NCI-H128 (cell line): ENCODE results near the gene KRTAP12-4.
"Not testable (repeated sequence)": the region's sequence is repeated elsewhere in the genome, so short reads cannot be mapped to it uniquely, and the experiment has no call there.

Experiments used
- DNase-seq: peaks from one replicate; lab custom pipeline; 2025; ENCODE audit not compliant: unreplicated experiment; lab: John Stamatoyannopoulos, UW

The KRTAP12-4 gene

DNA sequence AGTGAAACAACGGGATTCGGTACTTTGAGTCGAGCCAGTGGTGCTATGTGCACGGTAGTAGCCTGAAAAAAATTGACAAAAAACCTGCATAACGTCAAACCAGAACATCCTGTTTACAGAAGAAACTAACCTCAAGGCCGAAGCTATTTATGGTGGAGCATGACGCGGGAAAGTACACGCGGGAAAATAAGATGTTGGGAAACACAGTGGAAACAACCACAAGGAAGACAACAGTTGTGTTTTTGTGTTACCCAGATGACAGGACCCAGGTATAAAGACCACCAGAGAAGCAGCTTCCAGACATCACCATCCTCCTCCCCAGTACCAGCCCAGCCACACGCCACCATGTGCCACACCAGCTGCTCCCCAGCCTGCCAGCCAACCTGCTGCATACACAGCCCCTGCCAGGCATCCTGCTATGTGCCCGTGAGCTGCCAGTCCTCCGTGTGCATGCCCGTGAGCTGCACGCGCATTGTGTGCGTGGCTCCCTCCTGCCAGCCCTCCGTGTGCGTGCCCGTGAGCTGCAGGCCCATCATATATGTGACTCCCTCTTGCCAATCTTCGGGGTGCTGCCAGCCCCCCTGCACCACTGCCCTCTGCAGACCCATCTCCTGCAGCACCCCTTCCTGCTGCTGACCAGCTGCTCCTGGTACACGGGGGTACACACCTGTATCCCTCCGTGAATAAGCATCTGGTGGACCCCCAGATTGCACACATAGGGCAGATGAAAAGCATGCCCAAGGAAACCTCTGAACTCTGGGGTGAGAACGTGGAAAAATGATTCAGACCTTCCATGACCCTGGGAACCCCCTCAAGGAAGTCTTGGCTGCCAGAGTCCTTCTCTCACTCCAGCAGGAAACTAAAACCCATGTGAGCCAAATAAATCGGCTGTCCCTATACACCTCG is 3.4 kb upstream of the KRTAP12-4 start, which contains the start of gene KRTAP12-3:
TSS of gene KRTAP12-3 (plus strand) at position 298 of the 906 bp plus-strand sequence. CDS start at position 346, 48 bp downstream.
- no peak for DNase-seq

GRCh38 chr21:44656868-44657267 is 2.4 kb upstream of the KRTAP12-4 start:
- DNase-seq: no peak

DNA sequence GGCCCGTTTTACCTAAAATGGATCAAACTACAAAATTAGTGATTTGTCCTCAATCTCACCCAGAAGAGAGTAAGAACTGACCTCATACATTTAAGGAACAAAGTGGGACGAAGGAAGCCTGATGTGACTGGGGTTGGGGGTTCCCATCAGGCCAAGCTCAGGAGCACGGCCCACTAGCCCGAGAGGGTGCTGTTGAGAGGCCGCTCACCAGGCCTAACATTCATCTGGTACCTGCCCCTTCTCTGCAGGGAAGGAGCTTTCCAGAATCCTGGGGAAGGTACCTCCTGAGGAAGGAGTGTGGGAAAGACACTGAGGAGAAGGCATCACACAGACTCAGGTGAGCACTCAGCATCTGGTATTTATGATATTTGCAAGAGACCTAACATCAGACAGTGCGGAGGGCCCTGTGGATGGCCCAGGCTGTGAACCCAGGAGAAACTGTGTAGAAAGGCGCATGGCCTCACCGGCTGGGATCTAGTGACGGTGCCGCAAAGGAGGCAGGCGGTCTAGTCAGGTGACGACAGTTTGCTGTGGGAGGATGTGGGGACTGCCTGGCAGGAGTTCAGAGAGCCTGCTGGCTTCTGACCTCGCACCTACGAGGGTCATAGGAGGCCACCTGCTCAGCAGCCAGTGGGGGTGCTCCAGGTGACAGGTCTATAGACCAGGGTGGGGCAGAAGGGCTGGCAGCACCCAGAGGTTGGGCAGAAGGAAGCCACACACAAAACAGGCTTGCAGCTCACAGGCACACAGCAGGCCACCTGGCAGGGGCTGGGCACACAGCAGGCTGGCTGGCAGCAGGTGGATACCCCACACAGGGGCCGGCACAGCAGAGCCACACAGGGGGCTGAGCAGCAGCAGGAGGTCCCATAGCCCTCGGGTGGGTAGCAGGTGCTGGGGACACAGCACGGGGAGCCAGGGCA is 543 bp downstream of the KRTAP12-4 start:
- DNase-seq: no peak

DNA sequence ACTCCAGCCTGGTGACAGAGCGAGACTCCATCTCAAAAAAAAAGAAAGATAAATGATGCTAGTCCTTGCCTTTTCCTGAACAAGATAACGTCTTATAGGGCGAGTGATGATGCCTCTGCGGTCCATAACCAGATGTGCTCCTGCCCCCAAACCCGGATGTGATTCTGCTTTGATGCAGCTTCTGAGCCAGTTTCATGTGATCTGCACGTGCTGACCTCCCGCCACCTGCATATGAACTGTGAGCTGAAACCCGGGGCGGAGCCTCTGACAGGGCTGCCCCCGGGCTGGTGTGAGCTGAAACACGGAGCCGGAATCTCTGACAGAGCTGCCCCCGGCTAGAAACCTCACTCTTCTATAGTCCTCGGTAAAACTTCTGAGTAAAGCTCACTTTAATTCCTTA is 1.3 kb downstream of the KRTAP12-4 start:
- DNase-seq: no peak

DNA sequence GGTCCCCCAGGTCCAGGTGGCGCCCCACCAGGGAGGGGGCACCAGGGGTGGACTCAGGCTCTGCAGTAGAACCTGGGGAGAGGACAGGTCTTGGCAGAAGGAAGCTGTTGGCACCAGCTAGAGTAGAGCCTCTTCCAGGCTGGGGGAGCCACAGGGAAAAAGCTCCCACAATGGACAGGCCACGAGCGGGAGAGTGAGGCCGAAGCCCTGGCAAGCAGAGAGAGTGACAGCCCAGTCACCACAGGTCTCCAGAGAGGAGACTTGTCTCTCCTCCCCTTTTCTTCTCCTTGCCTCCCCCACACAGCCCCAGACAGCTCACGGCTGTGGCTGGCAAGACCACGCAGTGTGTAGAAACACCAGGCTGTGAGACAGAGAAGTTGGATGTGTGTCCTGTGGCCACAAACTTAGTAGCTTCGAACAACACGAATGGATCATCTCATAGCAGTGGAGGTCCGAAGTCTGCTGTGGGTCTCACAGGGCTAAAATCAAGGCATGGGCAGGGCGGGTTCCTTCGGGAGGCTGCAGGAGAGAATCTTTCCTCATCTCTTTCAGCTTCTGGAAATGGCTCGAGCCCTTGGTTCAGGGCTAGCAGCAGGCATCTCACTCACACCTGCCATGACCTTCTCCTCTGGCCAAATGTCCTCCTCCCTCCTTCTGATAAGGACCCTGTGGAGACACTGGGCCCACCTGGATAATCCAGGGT is 3.3 kb downstream of the KRTAP12-4 start:
- no peak for DNase-seq

DNA sequence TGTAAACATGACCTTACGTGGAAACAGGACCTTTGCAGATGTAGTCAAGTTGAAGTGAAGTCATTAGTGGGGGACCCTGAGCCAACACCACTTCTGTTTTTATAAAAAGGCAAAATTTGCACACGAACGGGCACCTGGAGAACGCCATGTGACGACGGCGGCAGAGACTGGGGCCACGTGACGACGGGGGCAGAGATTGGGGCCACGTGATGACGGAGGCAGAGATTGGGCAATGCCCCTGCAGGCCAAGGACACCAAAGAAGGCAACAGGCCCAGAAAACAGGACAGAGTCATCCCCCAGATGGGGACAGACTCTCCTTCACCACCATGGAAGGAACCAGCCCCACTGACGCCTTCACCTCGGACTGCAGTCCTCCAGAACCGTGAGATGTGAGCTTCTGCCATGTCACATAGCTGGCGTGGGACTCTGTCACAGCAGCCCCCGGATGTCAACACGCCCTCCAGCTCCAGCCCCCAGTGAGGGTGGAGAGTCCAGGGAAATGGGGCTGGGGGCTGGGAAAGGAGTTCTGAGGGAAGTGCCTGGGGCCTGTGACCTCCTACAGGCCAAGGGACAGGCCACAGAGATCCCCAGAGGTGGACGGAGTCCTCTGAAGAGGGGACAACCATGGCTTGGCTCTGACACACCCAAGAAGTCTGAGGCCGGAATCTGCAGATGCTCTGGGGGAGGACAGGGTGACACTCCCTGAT is 4.0 kb downstream of the KRTAP12-4 start:
- no peak for DNase-seq

- no peak for DNase-seq
Observed at GRCh38 chr21:44649521-44650100, 4.8 kb downstream of the KRTAP12-4 start.

- no peak for DNase-seq
Observed at GRCh38 chr21:44648557-44649311, 5.7 kb downstream of the KRTAP12-4 start.

DNA sequence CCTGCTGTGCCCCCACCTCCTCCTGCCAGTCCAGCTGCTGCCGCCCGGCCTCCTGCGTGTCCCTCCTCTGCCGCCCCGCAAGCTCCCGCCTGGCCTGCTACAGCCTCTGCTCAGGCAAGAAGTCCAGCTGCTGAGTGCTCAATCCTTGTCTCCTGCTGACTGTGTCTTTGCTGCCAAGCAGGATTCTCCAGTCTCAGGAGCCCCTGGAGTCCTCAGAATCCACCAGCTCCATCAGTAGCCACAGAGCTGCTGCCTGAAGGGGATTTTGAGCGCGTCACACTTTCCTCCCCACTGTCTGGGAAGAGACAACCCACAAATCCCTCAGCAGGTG is 7.3 kb downstream of the KRTAP12-4 start:
- DNase-seq: no peak

GRCh38 chr21:44646366-44647221 is 7.9 kb downstream of the KRTAP12-4 start, which contains the start of gene KRTAP10-11:
KRTAP10-11 (plus strand) TSS chr21:44646414; CDS start chr21:44646459, 45 bp downstream.
- not testable (repeated sequence) for DNase-seq

GRCh38 chr21:44644878-44645277 is 9.6 kb downstream of the KRTAP12-4 start:
- DNase-seq: no peak

DNA sequence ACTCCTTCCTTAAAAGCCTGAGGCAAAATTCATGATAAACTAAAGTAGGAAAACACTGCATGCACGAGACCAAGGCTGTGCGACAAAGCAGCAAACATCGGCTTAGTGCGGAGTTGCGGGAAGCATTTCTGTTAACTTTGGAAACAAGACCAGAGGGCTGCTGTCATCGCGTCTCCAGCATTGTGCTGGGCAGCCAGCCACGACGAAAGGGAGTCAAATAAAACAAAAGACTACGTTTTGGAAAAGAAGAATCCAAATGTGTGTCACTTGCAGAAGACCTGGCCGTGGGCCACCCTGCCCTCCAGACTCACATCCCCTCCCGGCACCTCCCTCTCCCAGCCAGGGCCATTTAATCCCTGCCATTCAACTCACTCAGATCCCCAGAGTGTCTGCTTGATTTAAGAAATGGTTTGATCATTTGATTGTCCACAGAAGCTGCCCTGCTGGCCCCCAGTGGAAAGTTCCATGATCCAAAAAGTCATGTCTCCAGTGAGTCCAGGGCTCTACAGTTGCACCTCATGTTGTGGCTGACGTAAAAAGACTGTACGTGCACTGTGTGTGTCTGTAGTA is 10.6 kb downstream of the KRTAP12-4 start:
- no peak for DNase-seq

- DNase-seq: no peak
Observed at GRCh38 chr21:44640761-44641160, 13.7 kb downstream of the KRTAP12-4 start.

- DNase-seq: no peak
Observed at GRCh38 chr21:44639331-44639655, 15.2 kb downstream of the KRTAP12-4 start.

GRCh38 chr21:44638506-44639330 is 15.7 kb downstream of the KRTAP12-4 start:
- DNase-seq: not testable (repeated sequence)

DNA sequence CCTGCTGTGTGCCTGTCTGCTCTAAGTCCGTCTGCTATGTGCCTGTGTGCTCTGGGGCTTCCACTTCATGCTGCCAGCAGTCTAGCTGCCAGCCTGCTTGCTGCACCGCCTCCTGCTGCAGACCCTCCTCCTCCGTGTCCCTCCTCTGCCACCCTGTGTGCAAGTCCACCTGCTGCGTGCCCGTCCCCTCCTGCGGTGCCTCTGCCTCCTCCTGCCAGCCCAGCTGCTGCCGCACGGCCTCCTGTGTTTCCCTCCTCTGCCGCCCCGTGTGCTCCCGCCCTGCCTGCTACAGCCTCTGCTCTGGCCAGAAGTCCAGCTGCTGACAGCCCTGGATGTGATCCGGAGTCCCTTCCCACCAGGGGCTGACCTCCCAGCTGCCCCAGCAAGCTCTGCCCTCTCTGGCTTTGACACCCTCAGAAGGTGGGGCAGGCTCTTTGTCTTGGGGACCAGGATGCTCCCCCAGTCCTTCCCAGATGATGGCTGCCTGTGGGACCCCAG is 16.6 kb downstream of the KRTAP12-4 start:
- not testable (repeated sequence) for DNase-seq
